Stomach (tissue), 9 donors: Measurements from ENCODE around the gene NEU2. TPM values are rescaled to one million over a fixed set of nuclear protein-coding genes. Genes with fewer than 3 reads are reported as not detected.

Experiments used
- DNase-seq, 2 donors: peaks; one replicate each; pipeline versions ENCODE4 v3.0.0 to v3.0.0-alpha.2; 2013 to 2019
- H3K27ac ChIP-seq, 5 donors: fragments of 200-600 bp in 4 of 5; sonication (generic) in 4 of 5; one replicate each; pipeline ENCODE4 v1.5.1; 2013 to 2019; ENCODE audit warnings: mild to moderate bottlenecking in 1 of 5, moderate library complexity in 1 of 5
- H3K27me3 ChIP-seq, 3 donors: fragments of 200-600 bp; sonication (generic); one replicate each; pipeline ENCODE4 v1.5.1; 2017 to 2019; ENCODE audit warnings: mixed run types in 1 of 3
- H3K36me3 ChIP-seq, 4 donors: fragments of 200-600 bp; sonication (generic); 1 replicate in 3 of 4; 2 replicates in 1 of 4; pipeline ENCODE4 v1.5.1; 2016 to 2019
- H3K4me1 ChIP-seq, 4 donors: fragments of 200-600 bp; sonication (generic); one replicate each; pipeline ENCODE4 v1.5.1; 2016 to 2019
- H3K4me3 ChIP-seq, 4 donors: fragments of 200-600 bp; sonication (generic) in 3 of 4; one replicate each; pipeline ENCODE4 v1.5.1; 2016 to 2019; ENCODE audit warnings: mild to moderate bottlenecking in 1 of 4
- H3K9me3 ChIP-seq, 4 donors: fragments of 200-600 bp; sonication (generic); one replicate each; pipeline ENCODE4 v1.5.1; 2016 to 2019
- EP300 ChIP-seq: sonication (generic); formaldehyde crosslinking; IDR thresholded peaks from one replicate; pipeline ENCODE4 v1.6.1; 2017; ENCODE audit warnings: antibody characterized with exemption
- POLR2A ChIP-seq, 4 donors: fragments of 450-650 bp; IDR thresholded peaks; one replicate each; pipeline ENCODE4 v1.6.1; 2016; ENCODE audit warnings: antibody characterized with exemption in 4 of 4, control low read depth in 2 of 4, mild to moderate bottlenecking in 1 of 4, moderate library complexity in 1 of 4
- POLR2AphosphoS5 ChIP-seq, 3 donors: sonication (generic); formaldehyde crosslinking; IDR thresholded peaks; one replicate each; pipeline ENCODE4 v1.6.1; 2016; ENCODE audit warnings: antibody characterized with exemption in 3 of 3
- WGBS, 5 donors: extraction: QIAGEN DNeasy Blood & Tissue Kit in 3 of 5; methylation state at CpG; one replicate each; pipeline versions ENCODE4 v1.1.5 to v1.1.7; 2013 to 2018; 5-methylcytosine and 5-hydroxymethylcytosine counted together
- intact Hi-C: fragments of 100-400 bp; cut with DNase I; formaldehyde crosslinking; loops from one replicate; pipeline ENCODE4 v1.15.1; 2023; ENCODE audit warnings: low total_unique reads
- polyA plus RNA-seq, 3 donors: library from polyadenylated mRNA; stranded (reverse); fragments of 200-250 nt; gene quantifications; one replicate each; pipeline ENCODE4 v1.2.3, GENCODE V29; 2013
- total RNA-seq, 5 donors: library from RNA; depleted of rRNA; stranded (reverse); fragments of >200 nt; gene quantifications; one replicate each; pipeline versions ENCODE4 v1.1.0 to v1.2.3, GENCODE V29; 2014 to 2016
- TF ChIP-seq, protein P1 (sequence below), 7 experiments: fragments of 450-650 bp in 4 of 7; fragments of 200-600 bp in 3 of 7; sonication (generic) in 3 of 7; IDR thresholded peaks; one replicate each; pipeline ENCODE4 v1.5.1; 2016 to 2019; ENCODE audit warnings: antibody characterized with exemption in 7 of 7, control low read depth in 2 of 7, mild to moderate bottlenecking in 1 of 7
- donor health status: healthy with polysubstance abuse.
- donor health status: Bipolar disorder and iron deficiency.
- donor health status: healthy.

NEU2 gene
- total and polyA plus RNA-seq, 8 donors = not detected

- Histone ChIP-seq H3K36me3 (no peaks in the 10 kb centered on the region), H3K27ac (peak overlapping the region; percentile 71 to 86 (median 78)), H3K27me3 (peaks cover 0 to 7% (median 0%) of the 10 kb centered on the region in 3 donors), H3K9me3 (no peaks in the 10 kb centered on the region), H3K4me1 (peaks cover 0 to 49% (median 42%) of the 10 kb centered on the region in 4 donors), H3K4me3 (peak overlapping the region in 2 of 4 donors; percentile 51 to 52)
- intact Hi-C loops = no loop called here
- TF ChIP-seq POLR2AphosphoS5 (IDR thresholded peaks at IDR 0.05) (no peak), EP300 (no peak), POLR2A (IDR thresholded peaks at IDR 0.05) (no peak)
- TF ChIP-seq, protein P1, sequence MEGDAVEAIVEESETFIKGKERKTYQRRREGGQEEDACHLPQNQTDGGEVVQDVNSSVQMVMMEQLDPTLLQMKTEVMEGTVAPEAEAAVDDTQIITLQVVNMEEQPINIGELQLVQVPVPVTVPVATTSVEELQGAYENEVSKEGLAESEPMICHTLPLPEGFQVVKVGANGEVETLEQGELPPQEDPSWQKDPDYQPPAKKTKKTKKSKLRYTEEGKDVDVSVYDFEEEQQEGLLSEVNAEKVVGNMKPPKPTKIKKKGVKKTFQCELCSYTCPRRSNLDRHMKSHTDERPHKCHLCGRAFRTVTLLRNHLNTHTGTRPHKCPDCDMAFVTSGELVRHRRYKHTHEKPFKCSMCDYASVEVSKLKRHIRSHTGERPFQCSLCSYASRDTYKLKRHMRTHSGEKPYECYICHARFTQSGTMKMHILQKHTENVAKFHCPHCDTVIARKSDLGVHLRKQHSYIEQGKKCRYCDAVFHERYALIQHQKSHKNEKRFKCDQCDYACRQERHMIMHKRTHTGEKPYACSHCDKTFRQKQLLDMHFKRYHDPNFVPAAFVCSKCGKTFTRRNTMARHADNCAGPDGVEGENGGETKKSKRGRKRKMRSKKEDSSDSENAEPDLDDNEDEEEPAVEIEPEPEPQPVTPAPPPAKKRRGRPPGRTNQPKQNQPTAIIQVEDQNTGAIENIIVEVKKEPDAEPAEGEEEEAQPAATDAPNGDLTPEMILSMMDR (IDR thresholded peaks at IDR 0.05) = no peak
- 63 to 78% (median 73%) methylated on average over 5 to 7 of the region's 7 CpGs for WGBS, 5 donors
- DNase-seq = no peak
Measured at GRCh38 chr2:233059547-233059796, 27.0 kb downstream of the NEU2 start.

DNA sequence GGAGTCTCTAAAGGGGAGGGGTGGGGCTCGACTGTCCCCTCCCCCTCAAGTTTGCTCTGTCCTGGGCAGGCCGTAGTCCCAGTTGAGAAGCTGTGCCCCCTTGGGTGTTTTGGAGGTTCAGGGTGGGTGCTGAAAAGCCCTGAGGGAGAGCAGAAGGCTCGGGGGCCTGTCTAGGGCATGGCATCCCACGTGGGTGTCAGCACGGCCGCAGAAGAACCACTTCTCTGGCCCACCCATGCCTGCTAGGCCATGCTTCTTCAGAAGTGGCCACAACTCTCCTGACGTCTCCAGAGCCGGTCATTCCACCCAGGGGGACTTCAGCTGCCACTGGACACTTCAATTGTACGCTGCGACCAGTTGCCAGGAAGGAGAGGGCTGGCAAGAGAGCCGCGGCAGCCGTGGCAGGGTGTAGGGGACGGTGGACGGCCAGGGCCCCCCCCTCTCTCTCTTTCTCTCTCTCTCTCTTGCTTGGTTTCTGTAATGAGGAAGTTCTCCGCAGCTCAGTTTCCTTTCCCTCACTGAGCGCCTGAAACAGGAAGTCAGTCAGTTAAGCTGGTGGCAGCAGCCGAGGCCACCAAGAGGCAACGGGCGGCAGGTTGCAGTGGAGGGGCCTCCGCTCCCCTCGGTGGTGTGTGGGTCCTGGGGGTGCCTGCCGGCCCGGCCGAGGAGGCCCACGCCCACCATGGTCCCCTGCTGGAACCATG is 27.5 kb downstream of the NEU2 start, which contains the start of gene INPP5D:
INPP5D (plus strand) TSS at position 546 of the 704 bp plus-strand sequence; CDS start at position 683, 137 bp downstream.
- peak; percentile 54 to 72 for DNase-seq
- peak within 1 kb of the TSS; percentile 71 to 86 (median 78) for H3K27ac ChIP-seq
- intact Hi-C loops = no loop called here
- TF ChIP-seq, protein P1 (IDR thresholded peaks at IDR 0.05) = no peak
- no peak for TF ChIP-seq POLR2A (IDR thresholded peaks at IDR 0.05)
- peak in 2 of 3 donors; percentile 42 to 75 for TF ChIP-seq POLR2AphosphoS5 (IDR thresholded peaks at IDR 0.05)
- TF ChIP-seq EP300 = no peak
- no peaks in the 10 kb centered on the region for H3K36me3 ChIP-seq
- H3K4me1 ChIP-seq = peaks cover 0 to 54% (median 44%) of the 10 kb centered on the region in 4 donors
- peak within 1 kb of the TSS; percentile 37 to 52 (median 51) for H3K4me3 ChIP-seq
- 38 to 57% (median 47%) methylated on average over 19 to 26 of the region's 26 CpGs for WGBS, 5 donors
- H3K27me3 ChIP-seq = peaks cover 0 to 2% (median 0%) of the 10 kb centered on the region in 3 donors
- H3K9me3 ChIP-seq = no peaks in the 10 kb centered on the region

DNA sequence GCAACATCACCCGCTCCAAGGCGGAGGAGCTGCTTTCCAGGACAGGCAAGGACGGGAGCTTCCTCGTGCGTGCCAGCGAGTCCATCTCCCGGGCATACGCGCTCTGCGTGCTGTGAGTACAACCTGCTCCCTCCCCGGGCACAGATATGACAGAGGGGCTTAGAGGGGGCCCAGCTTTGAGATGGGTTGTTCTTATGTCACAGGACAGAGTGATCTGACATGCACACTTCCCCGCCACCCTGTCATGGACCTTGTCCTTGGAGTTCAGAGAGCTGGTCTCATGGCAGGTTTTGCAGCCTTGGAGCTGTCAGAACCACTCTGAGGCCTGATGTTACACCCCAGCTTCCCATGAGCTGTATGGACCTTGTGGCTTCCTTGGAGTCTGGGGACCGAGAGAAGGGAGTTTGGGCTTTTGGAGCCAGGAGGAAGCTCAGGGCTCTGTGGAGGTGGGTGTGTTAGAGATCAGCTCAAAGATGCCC is 28.1 kb downstream of the NEU2 start:
- Histone ChIP-seq H3K4me3 (peak overlapping the region; percentile 37 to 52 (median 51)), H3K36me3 (no peaks in the 10 kb centered on the region), H3K27ac (peak overlapping the region; percentile 57 to 86 (median 76)), H3K4me1 (peaks cover 0 to 54% (median 46%) of the 10 kb centered on the region in 4 donors), H3K27me3 (no peaks in the 10 kb centered on the region), H3K9me3 (no peaks in the 10 kb centered on the region)
- intact Hi-C loops = no loop called here
- TF ChIP-seq EP300 (no peak), POLR2A (IDR thresholded peaks at IDR 0.05) (no peak), POLR2AphosphoS5 (IDR thresholded peaks at IDR 0.05) (no peak)
- TF ChIP-seq, protein P1 (IDR thresholded peaks at IDR 0.05) = no peak
- 74 to 93% (median 79%) methylated on average over 6 to 13 of the region's 13 CpGs for WGBS, 5 donors
- peak in 1 of 2 donors; percentile 25 for DNase-seq

DNA sequence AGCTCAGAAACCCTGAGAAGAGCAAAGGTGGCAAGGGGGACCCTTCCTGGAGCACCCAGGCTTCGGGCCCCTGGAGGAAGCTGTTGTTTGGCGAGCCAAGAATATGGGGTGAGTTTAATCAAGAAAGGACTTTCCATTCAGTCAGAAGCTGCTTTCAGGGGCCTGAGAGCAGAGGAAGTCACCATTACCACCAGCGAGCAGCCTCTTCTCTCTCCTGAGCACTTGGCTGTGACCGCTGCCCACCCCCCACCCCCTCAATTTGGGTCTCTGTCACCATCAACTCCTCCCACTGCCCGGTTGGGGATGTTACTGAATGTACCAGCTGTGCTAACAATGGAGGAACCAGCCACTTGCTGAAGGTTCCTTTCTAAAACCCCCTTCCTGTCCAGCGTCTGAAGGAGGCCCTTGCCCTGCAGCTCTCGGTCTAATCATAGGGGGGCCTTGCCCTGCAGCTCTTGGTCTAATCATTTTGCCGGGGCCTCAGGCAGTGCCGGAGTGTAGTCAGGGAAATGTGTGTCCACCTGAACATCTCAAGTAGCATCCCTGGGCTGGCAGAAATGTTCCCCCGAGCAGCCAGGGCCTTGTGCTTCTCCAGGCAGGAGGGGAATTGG is 28.6 kb downstream of the NEU2 start:
- no peaks in the 10 kb centered on the region for H3K9me3 ChIP-seq
- peaks cover 0 to 2% (median 0%) of the 10 kb centered on the region in 4 donors for H3K36me3 ChIP-seq
- TF ChIP-seq, protein P1 (IDR thresholded peaks at IDR 0.05) = no peak
- TF ChIP-seq EP300 = no peak
- TF ChIP-seq POLR2A (IDR thresholded peaks at IDR 0.05) = no peak
- peak overlapping the region; percentile 37 to 52 (median 51) for H3K4me3 ChIP-seq
- intact Hi-C loops = no loop called here
- 50 to 72% (median 66%) methylated on average over 10 of the region's 10 CpGs for WGBS, 5 donors
- peaks cover 0 to 54% (median 46%) of the 10 kb centered on the region in 4 donors for H3K4me1 ChIP-seq
- peak in 1 of 2 donors; percentile 25 for DNase-seq
- peak overlapping the region; percentile 57 to 86 (median 76) for H3K27ac ChIP-seq
- H3K27me3 ChIP-seq = no peaks in the 10 kb centered on the region
